Neural progenitor cell (in vitro differentiated cells): ENCODE measurements around the gene GRIN3B. TPM values are rescaled to one million over a fixed set of nuclear protein-coding genes. Genes with fewer than 3 reads are reported as not detected.

Source experiments
- DNase-seq: peaks from one replicate; pipeline ENCODE4 v3.0.0-alpha.2; 2016; ENCODE audit warnings: low spot score
- H2AFZ ChIP-seq: fragments of 200-600 bp; sonication (generic); replicated peaks from 2 replicates; pipeline ENCODE4 v1.6.1; 2016; ENCODE audit warnings: antibody characterized with exemption
- H3F3A ChIP-seq: fragments of 200-600 bp; sonication (generic); 2 replicates; pipeline ENCODE4 v1.6.1; 2016; ENCODE audit warnings: antibody characterized with exemption, low read depth
- H3K27ac ChIP-seq: fragments of 200-600 bp; sonication (generic); 2 replicates; pipeline ENCODE4 v1.5.1; 2016; ENCODE audit warnings: mild to moderate bottlenecking
- H3K27me3 ChIP-seq: fragments of 200-600 bp; sonication (generic); 2 replicates; pipeline ENCODE4 v1.6.1; 2016; ENCODE audit warnings: mild to moderate bottlenecking, moderate library complexity
- H3K36me3 ChIP-seq: fragments of 200-600 bp; sonication (generic); 2 replicates; pipeline ENCODE4 v1.5.1; 2016
- H3K4me1 ChIP-seq: fragments of 200-600 bp; sonication (generic); 2 replicates; pipeline ENCODE4 v1.6.1; 2016; ENCODE audit warnings: mixed run types
- H3K4me2 ChIP-seq: fragments of 200-600 bp; sonication (generic); 2 replicates; pipeline ENCODE4 v1.6.1; 2016
- H3K4me3 ChIP-seq: fragments of 200-600 bp; sonication (generic); 2 replicates; pipeline ENCODE4 v1.5.1; 2016
- H3K79me2 ChIP-seq: fragments of 200-600 bp; sonication (generic); 2 replicates; pipeline ENCODE4 v1.6.1; 2016; ENCODE audit warnings: low read depth
- H3K9ac ChIP-seq: fragments of 200-600 bp; sonication (generic); 2 replicates; pipeline ENCODE4 v1.6.1; 2016
- H3K9me3 ChIP-seq: fragments of 200-600 bp; sonication (generic); 2 replicates; pipeline ENCODE4 v1.5.1; 2016; ENCODE audit warnings: low read depth
- H4K20me1 ChIP-seq: fragments of 200-600 bp; sonication (generic); 2 replicates; pipeline ENCODE4 v1.6.1; 2016; ENCODE audit warnings: low read depth
- H3K27ac Mint-ChIP-seq: 3 replicates; pipeline ENCODE4 v1.8.0; 2021; ENCODE audit warnings: mixed read lengths
- H3K27me3 Mint-ChIP-seq: 2 replicates; pipeline ENCODE4 v1.8.0; 2022; ENCODE audit warnings: low read depth, mild to moderate bottlenecking, inconsistent platforms, moderate library complexity, mixed read lengths; ENCODE audit not compliant: insufficient read depth
- H3K36me3 Mint-ChIP-seq: 3 replicates; pipeline ENCODE4 v1.8.0; 2021; ENCODE audit warnings: mixed read lengths
- H3K4me1 Mint-ChIP-seq: 3 replicates; pipeline ENCODE4 v1.8.0; 2021; ENCODE audit warnings: mixed read lengths
- H3K4me3 Mint-ChIP-seq: 3 replicates; pipeline ENCODE4 v1.8.0; 2021; ENCODE audit warnings: mild to moderate bottlenecking, moderate library complexity, mixed read lengths
- H3K9me3 Mint-ChIP-seq: 3 replicates; pipeline ENCODE4 v1.8.0; 2020; ENCODE audit warnings: mixed read lengths
- EZH2 ChIP-seq: fragments of 200-600 bp; sonication (generic); IDR thresholded peaks from 2 replicates; pipeline ENCODE4 v1.6.1; 2017; ENCODE audit warnings: antibody characterized with exemption, mild to moderate bottlenecking, moderate library complexity
- EZH2phosphoT487 ChIP-seq: fragments of 200-600 bp; sonication (generic); IDR thresholded peaks from 2 replicates; pipeline ENCODE4 v1.6.1; 2017; ENCODE audit warnings: antibody characterized with exemption
- total RNA-seq: library from RNA; depleted of rRNA; stranded (reverse); fragments of >200 nt; gene quantifications from 2 replicates; pipeline ENCODE4 v1.2.3, GENCODE V29; 2015; ENCODE audit warnings: low replicate concordance
- TF ChIP-seq, protein P1 (sequence below): fragments of 200-600 bp; sonication (generic); IDR thresholded peaks from 2 replicates; pipeline ENCODE4 v1.5.1; 2017; ENCODE audit warnings: antibody characterized with exemption, mild to moderate bottlenecking

GRIN3B gene
- total RNA-seq, 1 donor from 2014 or later: 5.9 TPM

DNA sequence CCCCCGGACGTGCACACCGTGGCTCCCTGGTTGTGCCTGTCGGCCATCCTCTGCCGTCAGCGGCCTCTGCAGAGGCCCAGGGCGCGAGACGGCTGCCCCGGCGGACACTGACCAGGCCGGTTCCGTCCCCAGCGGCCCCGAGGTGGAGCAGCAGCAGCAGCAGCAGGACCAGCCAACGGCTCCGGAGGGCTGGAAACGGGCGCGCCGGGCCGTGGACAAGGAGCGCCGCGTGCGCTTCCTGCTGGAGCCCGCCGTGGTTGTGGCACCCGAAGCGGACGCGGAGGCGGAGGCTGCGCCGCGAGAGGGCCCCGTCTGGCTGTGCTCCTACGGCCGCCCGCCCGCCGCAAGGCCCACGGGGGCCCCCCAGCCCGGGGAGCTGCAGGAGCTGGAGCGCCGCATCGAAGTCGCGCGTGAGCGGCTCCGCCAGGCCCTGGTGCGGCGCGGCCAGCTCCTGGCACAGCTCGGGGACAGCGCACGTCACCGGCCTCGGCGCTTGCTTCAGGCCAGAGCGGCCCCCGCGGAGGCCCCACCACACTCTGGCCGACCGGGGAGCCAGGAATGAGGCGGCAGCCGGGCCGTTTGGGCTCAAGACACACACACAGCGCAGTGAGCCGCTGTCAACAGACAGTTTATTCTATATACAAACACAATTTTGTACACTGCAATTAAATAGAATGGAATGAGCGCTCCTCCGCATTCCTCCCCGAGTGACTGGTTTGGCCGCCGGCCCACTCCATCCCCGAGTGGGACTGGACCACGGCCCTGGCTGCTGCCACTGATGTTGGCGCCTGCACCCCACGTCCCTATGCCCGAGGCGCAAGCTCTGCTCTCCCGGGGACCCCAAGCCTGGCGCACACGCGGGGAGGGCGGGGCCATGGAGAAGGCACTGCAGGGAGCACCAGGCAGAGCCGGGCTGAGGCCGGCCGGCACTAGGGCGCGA is 9.1 kb downstream of the GRIN3B start:
- Histone ChIP-seq H3K36me3 (no peaks in the 10 kb centered on the region), H3K27me3 (no peaks in the 10 kb centered on the region), H3F3A (no peaks in the 10 kb centered on the region), H4K20me1 (peaks cover 5% of the 10 kb centered on the region), H3K27ac (no peak overlapping the region), H2AFZ (no peak overlapping the region), H3K79me2 (peaks cover 2% of the 10 kb centered on the region), H3K9ac (no peak overlapping the region), H3K4me2 (no peak overlapping the region), H3K4me1 (no peaks in the 10 kb centered on the region), H3K9me3 (no peaks in the 10 kb centered on the region), H3K4me3 (no peak overlapping the region)
- TF ChIP-seq, protein P1, sequence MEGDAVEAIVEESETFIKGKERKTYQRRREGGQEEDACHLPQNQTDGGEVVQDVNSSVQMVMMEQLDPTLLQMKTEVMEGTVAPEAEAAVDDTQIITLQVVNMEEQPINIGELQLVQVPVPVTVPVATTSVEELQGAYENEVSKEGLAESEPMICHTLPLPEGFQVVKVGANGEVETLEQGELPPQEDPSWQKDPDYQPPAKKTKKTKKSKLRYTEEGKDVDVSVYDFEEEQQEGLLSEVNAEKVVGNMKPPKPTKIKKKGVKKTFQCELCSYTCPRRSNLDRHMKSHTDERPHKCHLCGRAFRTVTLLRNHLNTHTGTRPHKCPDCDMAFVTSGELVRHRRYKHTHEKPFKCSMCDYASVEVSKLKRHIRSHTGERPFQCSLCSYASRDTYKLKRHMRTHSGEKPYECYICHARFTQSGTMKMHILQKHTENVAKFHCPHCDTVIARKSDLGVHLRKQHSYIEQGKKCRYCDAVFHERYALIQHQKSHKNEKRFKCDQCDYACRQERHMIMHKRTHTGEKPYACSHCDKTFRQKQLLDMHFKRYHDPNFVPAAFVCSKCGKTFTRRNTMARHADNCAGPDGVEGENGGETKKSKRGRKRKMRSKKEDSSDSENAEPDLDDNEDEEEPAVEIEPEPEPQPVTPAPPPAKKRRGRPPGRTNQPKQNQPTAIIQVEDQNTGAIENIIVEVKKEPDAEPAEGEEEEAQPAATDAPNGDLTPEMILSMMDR: no peak
- TF ChIP-seq EZH2phosphoT487: no peak
- TF ChIP-seq EZH2: no peak
- no peak overlapping the region for H3K27ac Mint-ChIP-seq
- H3K9me3 Mint-ChIP-seq: no peaks in the 10 kb centered on the region
- no peaks in the 10 kb centered on the region for H3K36me3 Mint-ChIP-seq
- H3K4me3 Mint-ChIP-seq: no peak overlapping the region
- no peaks in the 10 kb centered on the region for H3K27me3 Mint-ChIP-seq
- no peaks in the 10 kb centered on the region for H3K4me1 Mint-ChIP-seq
- no peak for DNase-seq

DNA sequence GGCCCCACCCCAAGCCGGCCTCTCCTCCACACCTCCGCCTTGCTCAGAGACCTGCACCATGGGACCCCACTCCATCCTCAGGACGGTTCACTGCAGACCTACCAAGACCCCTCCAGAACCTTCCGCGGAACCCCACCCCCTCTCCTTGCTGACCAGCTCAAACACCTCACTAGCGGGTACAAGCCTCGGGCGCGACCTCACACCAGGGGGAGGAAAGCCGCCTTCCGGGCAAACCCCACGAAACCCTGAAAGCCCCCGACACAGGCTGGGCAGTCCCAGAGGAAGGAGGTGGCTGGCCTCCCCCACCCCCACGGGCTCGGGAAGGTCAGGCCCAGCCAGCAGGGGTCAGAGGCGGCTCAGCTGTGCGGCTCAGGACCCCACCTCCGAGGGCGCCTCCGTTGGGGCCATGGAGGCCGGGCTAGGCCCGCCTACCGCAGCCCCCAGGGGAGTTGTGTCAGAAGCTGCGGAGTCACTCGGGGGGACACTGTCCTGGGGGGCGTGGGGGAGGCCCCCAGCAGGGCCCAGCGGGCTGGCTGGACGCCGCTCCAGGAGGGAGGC is 9.8 kb downstream of the GRIN3B start:
- H3K4me2 ChIP-seq: no peak overlapping the region
- H3K9me3 ChIP-seq: no peaks in the 10 kb centered on the region
- no peak overlapping the region for H3K9ac ChIP-seq
- H3K27ac ChIP-seq: no peak overlapping the region
- no peak overlapping the region for H3K4me3 ChIP-seq
- Mint-ChIP-seq H3K9me3 (no peaks in the 10 kb centered on the region), H3K36me3 (no peaks in the 10 kb centered on the region), H3K27me3 (no peaks in the 10 kb centered on the region), H3K27ac (no peak overlapping the region), H3K4me3 (no peak overlapping the region), H3K4me1 (no peaks in the 10 kb centered on the region)
- H3K27me3 ChIP-seq: no peaks in the 10 kb centered on the region
- H4K20me1 ChIP-seq: peaks cover 12% of the 10 kb centered on the region
- DNase-seq: no peak
- no peaks in the 10 kb centered on the region for H3K4me1 ChIP-seq
- no peak overlapping the region for H2AFZ ChIP-seq
- no peaks in the 10 kb centered on the region for H3K36me3 ChIP-seq
- peaks cover 9% of the 10 kb centered on the region for H3K79me2 ChIP-seq
- no peaks in the 10 kb centered on the region for H3F3A ChIP-seq
- TF ChIP-seq, protein P1: no peak
- TF ChIP-seq EZH2 (no peak), EZH2phosphoT487 (no peak)

DNA sequence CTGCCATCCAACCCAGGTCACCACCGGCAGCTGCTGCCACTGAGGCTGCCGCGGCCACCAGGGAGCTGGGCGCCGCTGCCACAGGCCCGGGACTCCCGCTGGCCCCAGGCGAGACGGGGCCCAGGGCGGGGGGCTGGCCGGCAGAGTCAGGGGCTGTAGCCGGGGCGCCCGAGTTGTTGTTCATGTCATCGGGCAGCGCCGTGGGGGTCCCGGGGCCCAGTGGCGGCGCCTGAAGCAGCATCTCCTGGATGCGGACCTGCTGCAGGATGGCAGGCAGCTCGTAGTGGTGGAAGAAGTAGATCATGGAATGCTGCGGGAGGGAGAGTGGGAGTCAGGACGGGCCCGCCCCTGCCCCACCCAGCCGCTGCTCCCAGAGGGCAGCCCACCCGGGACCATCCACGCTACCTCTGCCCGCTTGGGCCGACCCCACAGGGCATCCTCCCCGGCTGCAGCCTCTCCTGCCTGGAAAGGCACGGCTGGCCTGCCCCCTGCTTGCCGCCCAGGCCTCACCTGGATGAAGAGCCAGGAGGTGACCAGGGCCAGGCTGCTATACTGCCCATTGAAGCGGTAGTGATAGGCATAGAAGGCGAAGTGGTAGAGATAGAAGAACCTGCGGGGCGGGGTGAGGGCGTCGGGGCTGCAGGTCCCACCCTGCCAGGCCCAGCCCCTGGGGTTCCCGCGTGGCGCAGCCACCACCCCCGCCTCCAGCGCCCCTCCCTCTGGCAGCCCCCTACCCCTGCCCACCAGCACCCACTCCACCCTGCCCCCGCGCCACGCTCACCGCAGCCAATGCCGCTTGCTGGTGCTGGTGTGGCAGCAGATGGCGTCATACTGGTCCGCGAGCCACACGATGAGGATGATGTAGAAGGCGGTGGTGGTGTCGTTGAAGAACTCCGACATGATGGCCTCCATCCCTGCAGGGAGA is 10.6 kb downstream of the GRIN3B start:
- no peaks in the 10 kb centered on the region for H3K27me3 ChIP-seq
- no peak for DNase-seq
- H3K4me1 ChIP-seq: peaks cover 3% of the 10 kb centered on the region
- no peaks in the 10 kb centered on the region for H3K9me3 ChIP-seq
- H3K27ac ChIP-seq: no peak overlapping the region
- H3K4me3 ChIP-seq: no peak overlapping the region
- no peaks in the 10 kb centered on the region for H3K36me3 ChIP-seq
- no peak overlapping the region for H3K9ac ChIP-seq
- no peak overlapping the region for H3K4me2 ChIP-seq
- Mint-ChIP-seq H3K27me3 (no peaks in the 10 kb centered on the region), H3K4me1 (peaks cover 4% of the 10 kb centered on the region), H3K4me3 (no peak overlapping the region), H3K36me3 (no peaks in the 10 kb centered on the region), H3K27ac (no peak overlapping the region), H3K9me3 (no peaks in the 10 kb centered on the region)
- H4K20me1 ChIP-seq: peaks cover 20% of the 10 kb centered on the region
- peaks cover 17% of the 10 kb centered on the region for H3K79me2 ChIP-seq
- H3F3A ChIP-seq: no peaks in the 10 kb centered on the region
- no peak overlapping the region for H2AFZ ChIP-seq
- no peak for TF ChIP-seq EZH2phosphoT487
- no peak for TF ChIP-seq EZH2
- TF ChIP-seq, protein P1: no peak
